GM21619 (cell line): Measurements from ENCODE around the gene PDHX.
"Not testable (repeated sequence)": the region's sequence is repeated elsewhere in the genome, so short reads cannot be mapped to it uniquely, and the experiment has no call there.

Source experiments
- ATAC-seq: cut with Tn5 transposase; IDR thresholded peaks from one replicate; pipeline ENCODE4 v1.9.1; 2021; ENCODE audit not compliant: unreplicated experiment

PDHX gene

GRCh38 chr11:34910817-34911216 is 5.6 kb upstream of the PDHX start:
- no peak for ATAC-seq

GRCh38 chr11:34911676-34912075 is 4.7 kb upstream of the PDHX start:
- no peak for ATAC-seq

DNA sequence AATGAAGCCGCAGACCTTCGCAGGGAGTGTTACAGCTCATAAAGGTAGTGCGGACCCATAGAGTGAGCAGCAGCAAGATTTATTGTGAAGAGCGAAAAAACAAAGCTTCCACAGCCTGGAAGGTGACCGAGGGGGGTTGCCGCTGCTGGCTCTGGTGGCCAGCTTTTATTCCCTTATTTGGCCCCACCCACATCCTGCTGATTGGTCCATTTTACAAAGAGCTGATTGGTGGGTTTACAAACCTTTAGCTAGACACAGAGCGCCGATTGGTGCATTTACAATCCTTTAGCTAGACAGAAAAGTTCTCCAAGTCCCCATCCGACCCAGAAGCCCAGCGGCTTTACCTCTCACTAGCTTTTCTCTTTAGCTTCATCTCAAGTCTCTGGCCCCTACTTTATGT is 2.9 kb upstream of the PDHX start:
- not testable (repeated sequence) for ATAC-seq

GRCh38 chr11:34915136-34916014 is 1.0 kb upstream of the PDHX start:
- peak; percentile 7 for ATAC-seq

DNA sequence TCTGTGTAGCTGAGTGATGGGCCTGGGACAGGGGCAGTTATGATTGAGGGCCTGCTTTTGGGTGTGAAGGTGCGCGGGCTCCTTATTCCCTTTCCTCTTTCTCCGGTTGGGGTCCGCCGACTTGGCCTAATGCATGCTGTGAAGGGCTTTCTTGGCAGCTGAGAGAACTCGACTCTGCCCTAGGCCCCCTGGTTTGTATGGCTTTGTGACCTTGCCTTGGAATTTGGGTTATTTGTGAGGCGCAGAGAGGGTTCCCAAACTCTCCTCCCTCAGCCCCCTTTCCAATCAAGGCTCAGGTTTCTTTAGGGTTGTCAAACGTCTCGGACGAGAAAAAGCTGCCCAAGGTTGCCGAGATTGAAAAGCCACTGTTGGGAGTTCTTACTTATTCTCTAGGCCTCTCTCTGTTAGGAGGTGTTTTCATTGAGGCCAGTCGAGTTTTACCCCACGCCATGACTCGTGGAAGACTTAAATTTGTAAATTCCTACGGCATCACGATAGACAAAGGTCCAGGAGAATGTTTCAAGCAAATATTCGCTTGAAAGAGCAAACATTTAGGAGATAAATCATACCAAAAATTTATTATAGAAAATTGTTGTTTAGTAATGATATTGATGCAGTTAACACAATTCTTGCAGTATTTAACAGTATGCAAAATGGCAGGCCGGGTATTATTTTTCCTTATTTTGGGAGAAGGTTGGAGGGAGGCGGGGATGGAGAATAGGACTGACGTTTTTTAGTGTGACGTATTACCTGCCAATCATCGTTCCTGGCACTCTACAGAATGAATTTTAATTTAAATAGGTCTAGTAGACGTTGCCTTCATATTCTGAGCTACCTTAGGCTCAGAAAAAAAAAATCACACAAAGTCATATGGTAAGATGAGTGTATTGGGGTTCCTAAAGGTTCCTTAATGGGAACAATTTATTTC is 689 bp downstream of the PDHX start:
- ATAC-seq = peak; percentile 29

DNA sequence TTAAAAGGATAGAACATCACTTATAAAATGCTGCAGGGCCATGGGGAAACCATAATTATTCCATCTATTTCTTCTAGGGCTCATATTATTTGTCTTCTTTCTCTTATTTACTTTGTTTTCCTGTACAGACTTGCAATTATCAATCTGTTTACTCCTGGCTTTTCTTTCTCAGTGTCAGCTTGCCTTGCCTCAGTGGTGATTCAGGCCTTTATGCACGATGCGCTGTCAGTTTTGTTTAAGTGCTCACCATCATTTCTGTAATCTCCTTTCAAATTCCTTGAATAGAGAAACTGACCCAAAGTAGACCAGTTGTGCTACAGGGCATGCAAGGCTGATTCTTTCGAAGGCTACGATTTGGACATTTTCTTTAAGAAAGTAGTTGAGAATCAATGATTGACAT is 4.7 kb downstream of the PDHX start:
- no peak for ATAC-seq

GRCh38 chr11:34924714-34925113 is 8.3 kb downstream of the PDHX start:
- no peak for ATAC-seq

GRCh38 chr11:34926101-34926830 is 9.8 kb downstream of the PDHX start:
- no peak for ATAC-seq

DNA sequence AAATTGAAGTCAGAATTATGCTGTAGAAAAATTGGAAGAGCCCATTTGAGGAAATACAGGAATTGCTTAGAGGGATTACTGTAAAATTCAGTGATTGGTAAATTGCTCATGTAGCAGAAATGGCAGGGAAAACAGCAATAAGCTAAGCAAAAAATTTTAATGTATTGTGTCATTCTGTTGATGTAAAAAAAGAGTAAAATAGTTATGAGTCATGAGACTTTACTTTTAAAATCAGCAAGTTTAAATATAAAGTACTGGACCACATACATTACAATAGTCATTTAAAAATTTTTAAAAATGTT is 10.4 kb downstream of the PDHX start:
- no peak for ATAC-seq

DNA sequence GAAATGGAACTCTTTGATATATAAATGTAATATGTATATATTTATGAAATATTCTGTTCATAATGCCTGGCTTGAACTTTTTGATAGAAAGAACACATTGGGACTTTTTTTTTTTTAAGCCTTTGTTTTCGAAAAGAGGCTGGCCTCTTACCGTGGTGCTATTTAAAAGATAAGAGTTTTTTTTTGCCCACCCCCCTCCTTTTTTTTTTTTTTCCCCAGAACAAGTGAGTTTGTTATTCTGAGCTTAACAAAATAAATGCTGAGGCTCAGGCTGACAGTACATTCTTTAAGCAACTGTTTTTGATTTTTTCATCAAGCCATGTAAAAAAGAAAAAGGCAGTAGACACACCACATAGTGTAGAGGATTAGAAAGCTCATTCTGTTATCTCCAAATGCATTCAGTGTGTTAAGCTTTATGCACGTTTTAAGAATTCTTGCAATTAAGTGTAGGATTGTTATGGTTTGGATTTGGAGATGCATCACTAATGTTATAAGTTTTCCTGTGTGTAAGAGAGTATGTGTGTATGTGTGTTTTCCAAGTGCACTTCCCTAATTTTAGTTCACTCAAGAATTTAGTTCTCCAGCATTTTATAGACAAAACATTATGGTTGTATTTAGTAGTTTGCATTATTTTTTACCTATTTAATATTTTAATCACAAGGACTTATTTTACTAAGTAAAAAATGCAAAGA is 12.0 kb downstream of the PDHX start:
- ATAC-seq = no peak

DNA sequence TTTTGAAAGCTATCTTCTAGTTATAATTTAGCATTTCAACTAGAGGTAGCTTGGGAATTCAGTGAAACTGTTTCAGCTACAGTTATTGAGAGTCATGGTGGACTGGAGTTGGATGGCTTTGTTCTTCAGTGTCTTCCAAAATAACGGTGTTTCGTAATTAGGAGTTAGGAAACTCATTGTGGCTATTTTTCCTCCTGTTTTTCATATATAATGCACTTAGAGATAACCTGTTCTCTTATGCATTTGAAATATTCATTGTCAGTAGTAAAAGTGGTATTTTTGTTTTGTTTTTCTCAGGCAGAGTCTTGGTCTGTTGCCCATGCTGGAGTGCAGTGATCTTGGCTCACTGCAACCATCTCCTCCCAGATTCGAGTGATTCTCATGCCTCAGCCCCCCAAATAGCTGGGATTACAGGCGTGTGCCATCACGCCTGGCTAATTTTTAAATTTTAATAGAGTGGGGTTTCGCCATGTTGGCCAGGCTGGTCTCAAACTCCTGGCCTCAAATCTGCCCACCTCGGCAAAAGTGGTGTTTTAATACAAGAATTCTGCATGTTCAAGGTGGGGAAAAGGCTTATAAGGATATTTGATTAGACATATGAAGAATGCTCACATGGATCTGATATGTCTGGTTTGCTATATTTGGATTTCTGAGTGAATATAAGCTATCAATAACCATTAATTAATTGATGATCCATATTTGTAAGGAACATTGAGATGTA is 12.7 kb downstream of the PDHX start:
- ATAC-seq = no peak

DNA sequence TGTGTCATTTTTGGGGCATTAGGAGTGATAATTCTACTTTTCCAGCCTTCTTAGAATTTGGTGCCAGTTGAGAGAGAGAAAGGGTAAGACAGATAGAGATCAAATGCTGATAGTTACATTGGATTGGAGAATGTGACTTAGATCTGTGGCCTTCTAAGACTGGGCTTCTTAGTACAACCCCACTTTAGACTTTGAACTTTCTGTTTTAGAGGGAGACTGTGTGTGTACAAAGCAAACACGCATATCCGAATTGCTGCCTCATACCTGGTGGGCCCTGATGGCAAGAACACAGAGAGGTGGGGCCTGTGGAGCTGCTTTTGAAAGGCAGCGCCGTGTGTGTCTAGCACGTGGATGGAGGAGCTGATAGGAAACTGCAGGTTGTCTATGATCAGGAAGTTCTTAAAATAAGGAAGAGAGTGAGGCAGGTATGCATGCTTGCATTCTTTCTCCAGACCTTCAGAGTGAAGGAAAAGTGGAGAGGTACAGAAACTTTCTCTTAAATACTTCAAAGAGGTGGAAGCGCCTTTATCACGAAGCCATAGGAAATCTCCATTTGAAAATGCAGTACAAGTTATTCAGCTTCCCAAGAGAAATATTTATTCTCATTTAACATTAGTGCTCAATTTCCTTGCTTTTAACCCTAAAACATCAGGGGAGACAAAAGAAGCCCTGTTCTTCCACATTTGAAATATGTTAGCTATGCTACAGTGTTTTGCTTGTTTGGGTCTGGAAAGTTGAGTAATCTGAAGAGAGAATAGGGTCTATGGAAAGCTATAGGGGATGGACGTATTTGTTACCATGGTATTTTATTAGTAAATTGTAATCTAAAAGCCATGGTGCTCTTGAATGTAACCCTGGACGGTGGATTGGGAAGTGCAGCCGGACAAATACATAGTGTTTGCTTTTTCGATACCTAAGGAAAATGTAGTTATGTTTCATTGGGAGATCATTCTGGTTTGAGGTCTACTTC is 13.7 kb downstream of the PDHX start:
- no peak for ATAC-seq

GRCh38 chr11:34936945-34937629 is 20.7 kb downstream of the PDHX start:
- no peak for ATAC-seq

GRCh38 chr11:34938611-34939010 is 22.2 kb downstream of the PDHX start:
- ATAC-seq = no peak

DNA sequence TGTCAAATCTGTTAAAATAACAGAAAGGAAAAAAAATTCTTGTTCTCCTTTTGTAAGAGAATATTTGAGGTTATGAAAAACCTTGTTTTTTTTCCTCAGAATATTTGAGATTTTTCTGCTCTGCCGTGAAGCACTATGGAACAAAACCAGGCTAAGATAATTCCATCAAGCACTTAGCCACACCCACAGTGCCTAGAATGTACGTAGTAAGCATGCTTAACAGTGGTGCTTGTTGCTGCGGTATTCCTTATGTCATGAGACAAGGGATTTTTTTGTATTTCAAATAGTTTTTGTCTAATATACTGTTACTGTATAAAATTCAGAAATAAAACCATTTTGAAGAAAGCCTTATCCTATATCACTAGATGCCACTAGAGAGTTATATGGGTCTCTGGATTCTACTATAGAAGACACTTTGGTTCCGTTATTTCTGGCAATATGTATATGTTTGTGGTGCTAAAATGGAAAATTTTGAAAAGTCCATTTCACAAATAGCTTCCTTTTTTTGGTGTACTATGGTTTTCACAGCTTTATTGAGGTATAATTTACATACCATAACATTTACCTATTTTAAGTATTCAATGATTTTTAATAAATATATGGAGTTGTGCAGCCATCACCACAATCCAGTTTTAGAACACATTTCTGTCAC is 23.7 kb downstream of the PDHX start:
- ATAC-seq = no peak

DNA sequence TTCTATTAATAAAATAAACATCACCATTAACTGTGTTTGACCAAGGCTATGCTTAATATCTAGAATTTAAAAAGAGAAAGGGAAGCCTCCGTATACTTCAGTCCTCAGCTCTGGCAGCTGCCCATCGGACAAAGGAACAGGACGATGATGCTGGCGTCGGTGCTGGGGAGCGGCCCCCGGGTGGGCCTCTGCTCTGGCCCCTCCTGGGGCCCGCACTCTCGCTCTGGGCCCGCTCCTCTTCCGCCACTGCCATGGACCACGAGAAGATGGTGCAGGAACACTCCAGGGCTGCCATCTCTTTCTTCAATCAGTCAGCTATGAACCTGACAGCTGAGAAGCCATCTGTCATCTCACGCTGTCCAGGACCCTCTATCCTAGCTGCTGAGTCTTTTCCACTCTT is 25.3 kb downstream of the PDHX start:
- ATAC-seq = no peak

- no peak for ATAC-seq
These were observed 28.3 kb downstream of the PDHX start for GRCh38 chr11:34944692-34945091.

- ATAC-seq = no peak
These were observed 32.3 kb downstream of the PDHX start for GRCh38 chr11:34948696-34949095.
